ENCODE measurements around the gene TAF8.
A peak's percentile ranks its signal among the peaks of the same experiment; 100 is the strongest.
"Not testable (repeated sequence)": the region's sequence is repeated elsewhere in the genome, so short reads cannot be mapped to it uniquely, and the experiment has no call there.

Gene TAF8

GRCh38 chr6:42021847-42022754 lies 28.2 kb upstream of the TAF8 start:
- no peak for DNase-seq (ENCODE audit: insufficient read length, low spot score)
- no peak for FAIRE-seq
- TF ChIP-seq POLR2A (IDR thresholded peaks at IDR 0.05; ENCODE audit: low read depth, low read length): no peak

- FAIRE-seq (no peak), DNase-seq (ENCODE audit: insufficient read length, low spot score) (no peak)
- TF ChIP-seq POLR2A (IDR thresholded peaks at IDR 0.05; ENCODE audit: low read depth, low read length): no peak
These were observed 27.5 kb upstream of the TAF8 start for GRCh38 chr6:42022755-42023384.

- FAIRE-seq (no peak), DNase-seq (ENCODE audit: insufficient read length, low spot score) (no peak)
- TF ChIP-seq POLR2A (IDR thresholded peaks at IDR 0.05; ENCODE audit: low read depth, low read length): no peak
These were observed 25.1 kb upstream of the TAF8 start for GRCh38 chr6:42025066-42025844.

- TF ChIP-seq POLR2A (IDR thresholded peaks at IDR 0.05; ENCODE audit: low read depth, low read length): no peak
- FAIRE-seq (no peak), DNase-seq (ENCODE audit: insufficient read length, low spot score) (no peak)
These were observed 24.5 kb upstream of the TAF8 start for GRCh38 chr6:42025845-42026243.

- TF ChIP-seq POLR2A (IDR thresholded peaks at IDR 0.05; ENCODE audit: low read depth, low read length): no peak
- DNase-seq (ENCODE audit: insufficient read length, low spot score): no peak
- FAIRE-seq: no peak
These were observed 23.8 kb upstream of the TAF8 start for GRCh38 chr6:42026540-42026939.

GRCh38 chr6:42028234-42029061 lies 21.9 kb upstream of the TAF8 start:
- TF ChIP-seq POLR2A (IDR thresholded peaks at IDR 0.05; ENCODE audit: low read depth, low read length): no peak
- DNase-seq (ENCODE audit: insufficient read length, low spot score) (peak; percentile 74), FAIRE-seq (peak; percentile 84)

- no peak for FAIRE-seq
These were observed 21.1 kb upstream of the TAF8 start for GRCh38 chr6:42029062-42029685.

GRCh38 chr6:42029881-42030280 lies 20.4 kb upstream of the TAF8 start:
- DNase-seq (ENCODE audit: insufficient read length, low spot score): no peak
- FAIRE-seq: no peak
- TF ChIP-seq POLR2A (IDR thresholded peaks at IDR 0.05; ENCODE audit: low read depth, low read length): no peak

More at GRCh38 chr6:42029062-42029685, 21.1 kb upstream of the TAF8 start:
- no peak for DNase-seq (ENCODE audit: insufficient read length, low spot score)
- no peak for TF ChIP-seq POLR2A (IDR thresholded peaks at IDR 0.05; ENCODE audit: low read depth, low read length)

GRCh38 chr6:42030585-42031506 lies 19.5 kb upstream of the TAF8 start:
- no peak for FAIRE-seq

GRCh38 chr6:42032366-42032765 lies 18.0 kb upstream of the TAF8 start:
- no peak for TF ChIP-seq POLR2A (IDR thresholded peaks at IDR 0.05; ENCODE audit: low read depth, low read length)
- no peak for FAIRE-seq
- no peak for DNase-seq (ENCODE audit: insufficient read length, low spot score)

More at GRCh38 chr6:42030585-42031506, 19.5 kb upstream of the TAF8 start:
- no peak for DNase-seq (ENCODE audit: insufficient read length, low spot score)
- no peak for TF ChIP-seq POLR2A (IDR thresholded peaks at IDR 0.05; ENCODE audit: low read depth, low read length)

- DNase-seq (ENCODE audit: insufficient read length, low spot score); FAIRE-seq: not testable (repeated sequence)
These were observed 12.7 kb upstream of the TAF8 start for GRCh38 chr6:42037669-42038068.

GRCh38 chr6:42038163-42038562 lies 12.2 kb upstream of the TAF8 start:
- no peak for TF ChIP-seq POLR2A (IDR thresholded peaks at IDR 0.05; ENCODE audit: low read depth, low read length)
- FAIRE-seq: no peak
- no peak for DNase-seq (ENCODE audit: insufficient read length, low spot score)

All from H54 (cell line).